Middle frontal gyrus (tissue), 1 donor: ENCODE results near the gene ZNF660.
"Not testable (repeated sequence)": the region's sequence is repeated elsewhere in the genome, so short reads cannot be mapped to it uniquely, and the experiment has no call there.

Experiments used
- DNase-seq: peaks from one replicate; pipeline ENCODE4 v3.0.0-alpha.2; 2015; ENCODE audit warnings: low spot score; ENCODE audit errors: extremely low spot score

Gene ZNF660

GRCh38 chr3:44584646-44585501 lies at the start of gene ZNF660:
Gene ZNF660, plus strand, starts transcription at chr3:44584964. Its CDS starts 9,230 bp downstream, at chr3:44594194.
- peak; percentile 24 for DNase-seq

- DNase-seq, result no peak
Measured at GRCh38 chr3:44535364-44535763, 49.4 kb upstream of the ZNF660 start.

DNA sequence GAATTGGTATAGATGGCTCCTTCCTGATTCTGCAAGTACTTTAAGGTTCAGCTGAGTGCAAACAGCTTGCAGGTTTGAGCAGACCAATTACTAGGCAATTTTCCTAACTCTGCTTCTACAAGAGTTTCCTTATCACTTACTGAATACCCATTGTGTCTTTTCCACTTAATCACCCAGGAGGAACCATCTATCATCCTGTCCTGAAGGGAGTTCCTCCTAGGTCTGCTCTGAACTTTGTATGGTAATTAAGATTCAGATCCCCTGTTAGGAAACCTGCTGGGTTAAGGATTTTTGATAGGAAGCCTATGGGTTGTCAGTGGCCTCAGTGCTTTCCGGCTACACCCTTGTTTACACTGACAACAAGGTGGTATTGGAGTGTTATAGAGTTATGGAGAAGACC lies 40.0 kb upstream of the ZNF660 start:
- DNase-seq, result not testable (repeated sequence)

- DNase-seq, result peak; percentile 53
Measured at GRCh38 chr3:44554626-44555592, 29.9 kb upstream of the ZNF660 start, which contains the start of gene ZKSCAN7. Gene ZKSCAN7, plus strand, starts transcription at chr3:44555193. Its CDS starts 1,855 bp downstream, at chr3:44557048.

DNA sequence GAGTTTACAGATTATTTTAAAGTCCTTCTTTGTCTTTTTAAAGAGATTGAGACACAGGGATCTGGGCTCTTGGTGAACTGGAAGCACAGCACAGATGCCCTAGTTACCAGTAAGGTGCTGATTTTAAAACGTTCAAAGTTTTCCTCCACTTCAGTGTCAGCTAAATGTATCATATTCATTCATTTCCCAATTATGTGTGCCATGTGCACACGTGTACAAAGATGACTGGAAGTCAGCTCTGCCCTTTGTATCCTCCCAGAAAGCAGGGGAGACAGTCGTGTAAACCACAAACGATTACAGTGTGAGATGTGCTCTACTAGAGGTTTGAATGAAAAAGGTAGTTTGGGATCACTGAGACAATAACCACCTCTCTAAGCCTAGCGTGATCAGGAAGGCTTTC lies 29.0 kb upstream of the ZNF660 start:
- no peak for DNase-seq

GRCh38 chr3:44557074-44557473 lies 27.7 kb upstream of the ZNF660 start:
- DNase-seq, result no peak

DNA sequence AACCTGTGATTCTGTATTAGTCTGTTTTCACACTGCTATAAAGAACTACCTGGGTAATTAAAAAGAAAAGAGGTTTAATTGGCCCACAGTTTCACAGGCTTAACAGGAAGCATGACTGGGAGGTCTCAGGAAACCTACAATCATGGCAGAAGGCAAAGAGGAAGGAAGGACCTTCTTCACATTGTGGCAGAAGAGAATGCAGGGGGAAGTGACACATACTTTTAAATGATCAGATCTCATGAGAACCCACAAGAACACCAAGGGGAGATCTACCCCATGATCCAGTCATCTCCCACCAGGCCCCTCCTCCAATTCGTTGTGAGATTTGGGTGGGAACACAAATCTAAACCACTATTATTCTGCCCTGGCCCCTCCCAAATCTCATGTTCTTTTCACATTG lies 23.7 kb upstream of the ZNF660 start:
- no peak for DNase-seq

DNA sequence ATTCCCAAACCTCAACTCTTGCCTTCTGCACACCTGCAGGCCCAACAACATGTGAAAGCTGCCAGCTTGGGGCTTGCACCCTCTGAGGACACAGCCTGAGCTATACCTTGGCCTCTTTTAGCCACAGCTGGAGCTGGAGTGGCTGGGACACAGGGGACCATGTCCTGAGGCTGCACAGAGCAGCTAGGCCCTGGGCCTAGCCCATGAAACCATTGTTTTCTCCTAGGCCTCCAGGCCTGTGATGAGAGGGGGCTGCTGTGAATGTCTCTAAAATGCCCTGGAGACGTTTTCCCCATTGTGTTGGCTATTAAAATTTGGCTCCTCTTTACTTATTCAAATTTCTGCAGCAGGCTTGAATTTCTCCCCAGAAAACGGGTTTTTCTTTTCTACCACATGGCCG lies 22.6 kb upstream of the ZNF660 start:
- no peak for DNase-seq

DNA sequence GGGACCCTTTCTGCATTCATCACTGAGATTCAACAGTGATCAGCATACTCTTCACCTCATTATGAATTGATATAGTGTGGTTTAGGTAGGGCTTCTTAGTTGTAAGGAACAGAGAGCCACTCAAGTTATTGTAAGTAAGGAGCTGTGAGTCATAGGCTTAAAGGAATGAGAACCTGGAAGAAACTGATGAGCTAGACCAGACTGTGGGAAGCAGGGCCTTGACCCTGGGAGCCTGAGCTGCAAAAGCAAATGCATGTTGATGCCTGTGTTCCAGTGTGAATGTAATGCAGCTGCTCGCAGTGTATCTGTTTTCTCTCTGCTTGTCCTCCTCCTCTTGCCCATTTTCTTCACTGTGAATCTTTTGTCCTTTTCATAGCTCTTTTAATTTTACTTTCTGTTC lies 16.2 kb upstream of the ZNF660 start:
- no peak for DNase-seq

GRCh38 chr3:44571024-44571423 lies 13.7 kb upstream of the ZNF660 start:
- no peak for DNase-seq

DNA sequence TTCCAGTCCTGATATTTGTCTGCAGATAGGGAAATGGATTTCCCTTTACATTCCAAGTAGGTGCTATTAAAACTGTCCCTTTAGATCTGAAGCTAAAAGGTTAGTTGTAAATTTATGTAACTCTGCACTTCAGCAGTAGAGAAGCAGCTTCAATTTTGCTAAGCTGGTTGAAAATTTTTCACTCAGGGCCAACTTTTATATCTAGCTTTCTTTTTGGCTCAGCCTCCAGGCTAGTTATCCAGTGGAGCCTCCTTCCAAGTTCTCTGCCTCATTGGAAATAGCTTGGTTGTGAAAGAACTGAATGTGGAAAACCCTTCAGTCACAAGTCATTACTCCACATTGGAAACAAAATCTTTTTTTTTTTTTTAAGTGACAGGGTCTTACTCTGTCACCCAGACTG lies 8.2 kb upstream of the ZNF660 start:
- no peak for DNase-seq

DNA sequence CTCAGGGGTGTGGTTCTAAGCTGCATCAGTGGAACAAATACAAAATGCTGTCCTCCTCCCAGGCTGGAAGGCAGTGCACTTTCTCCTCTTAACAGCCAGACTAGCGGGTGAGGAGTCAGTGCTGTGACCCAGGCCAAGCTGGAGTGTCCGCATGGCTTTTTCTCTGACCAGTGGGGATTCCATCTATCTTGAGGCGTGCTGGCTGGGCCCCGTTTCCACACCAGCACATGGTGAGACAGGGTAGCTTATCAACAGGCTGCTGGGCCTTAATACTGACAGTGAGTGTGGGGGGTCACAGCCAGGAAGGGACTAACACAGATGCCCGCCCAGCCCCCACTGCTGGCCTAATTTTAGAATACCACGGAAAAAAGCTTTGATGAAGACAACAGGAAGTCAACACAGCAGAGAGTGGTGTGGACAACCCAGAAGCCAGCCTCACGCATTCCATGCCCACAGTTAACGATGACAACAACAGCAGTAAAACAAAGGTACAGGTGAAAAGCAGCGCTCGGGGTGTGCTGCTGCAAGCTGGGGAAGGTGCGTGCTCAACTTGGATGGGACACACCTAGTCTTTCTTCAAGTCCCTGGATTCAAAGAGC lies 7.3 kb upstream of the ZNF660 start:
- not testable (repeated sequence) for DNase-seq

GRCh38 chr3:44578316-44578715 lies 6.4 kb upstream of the ZNF660 start:
- DNase-seq, result not testable (repeated sequence)

GRCh38 chr3:44578924-44579515 lies 5.7 kb upstream of the ZNF660 start:
- DNase-seq, result not testable (repeated sequence)

DNA sequence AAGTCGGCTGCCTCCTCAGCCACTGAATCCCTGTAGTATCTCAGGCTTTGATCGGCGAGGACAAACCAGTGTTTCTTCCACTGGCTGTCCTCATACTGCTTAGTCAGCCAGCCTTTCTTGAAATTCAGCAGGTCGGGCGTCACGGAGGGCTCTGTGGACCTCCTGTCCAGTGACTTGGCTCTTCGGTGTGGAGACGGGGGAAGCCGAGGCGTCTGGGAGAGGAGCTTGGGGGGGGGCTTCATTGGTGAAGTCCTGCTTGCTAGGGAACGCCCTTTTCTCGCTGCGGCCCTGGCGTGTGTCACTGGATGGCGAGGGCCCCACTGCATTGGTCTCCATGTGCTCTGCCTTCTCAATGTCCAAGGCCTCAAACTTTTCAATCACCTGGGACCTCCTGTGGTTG lies 5.0 kb upstream of the ZNF660 start:
- not testable (repeated sequence) for DNase-seq

GRCh38 chr3:44580971-44581370 lies 3.8 kb upstream of the ZNF660 start:
- DNase-seq, result not testable (repeated sequence)

GRCh38 chr3:44596621-44597020 lies 11.9 kb downstream of the ZNF660 start:
- no peak for DNase-seq

DNA sequence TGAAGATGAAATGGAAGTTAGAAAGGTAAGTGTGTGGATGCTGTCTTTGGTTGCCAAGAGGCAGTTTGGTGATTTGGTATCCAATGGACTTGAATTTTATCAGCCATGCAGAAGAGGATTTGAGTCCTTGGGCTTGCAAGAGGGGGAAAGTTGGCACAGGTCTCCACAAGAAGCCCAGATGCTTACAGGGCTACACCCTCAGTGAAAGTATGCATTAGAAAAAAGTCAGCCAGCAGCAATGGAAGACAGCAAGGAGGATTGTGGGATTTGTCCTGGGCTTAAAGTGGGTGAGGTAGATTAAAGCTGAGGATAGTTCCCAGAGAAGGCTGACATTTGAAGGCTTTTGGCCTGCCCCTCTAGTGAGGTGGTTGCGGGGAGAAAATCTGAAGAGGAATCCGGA lies 17.0 kb downstream of the ZNF660 start:
- DNase-seq, result no peak

DNA sequence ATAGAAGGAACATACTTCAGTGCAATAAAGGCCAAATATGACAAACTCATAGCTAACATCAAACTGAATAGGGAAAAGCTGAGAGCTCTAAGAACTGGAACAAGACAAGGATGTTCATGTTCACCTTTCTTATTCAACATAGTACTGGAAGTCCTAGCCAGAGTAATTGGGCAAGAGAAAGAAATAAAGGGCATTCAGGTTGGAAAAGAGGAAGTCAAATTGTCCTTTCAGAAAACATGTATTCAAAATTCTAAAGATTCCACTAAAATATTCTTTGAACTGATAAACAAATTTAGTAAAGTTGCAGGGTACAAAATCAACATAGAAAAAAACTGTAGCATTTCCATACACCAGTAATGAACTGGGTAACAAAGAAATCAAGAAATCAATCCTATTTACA lies 27.9 kb downstream of the ZNF660 start:
- DNase-seq, result no peak

DNA sequence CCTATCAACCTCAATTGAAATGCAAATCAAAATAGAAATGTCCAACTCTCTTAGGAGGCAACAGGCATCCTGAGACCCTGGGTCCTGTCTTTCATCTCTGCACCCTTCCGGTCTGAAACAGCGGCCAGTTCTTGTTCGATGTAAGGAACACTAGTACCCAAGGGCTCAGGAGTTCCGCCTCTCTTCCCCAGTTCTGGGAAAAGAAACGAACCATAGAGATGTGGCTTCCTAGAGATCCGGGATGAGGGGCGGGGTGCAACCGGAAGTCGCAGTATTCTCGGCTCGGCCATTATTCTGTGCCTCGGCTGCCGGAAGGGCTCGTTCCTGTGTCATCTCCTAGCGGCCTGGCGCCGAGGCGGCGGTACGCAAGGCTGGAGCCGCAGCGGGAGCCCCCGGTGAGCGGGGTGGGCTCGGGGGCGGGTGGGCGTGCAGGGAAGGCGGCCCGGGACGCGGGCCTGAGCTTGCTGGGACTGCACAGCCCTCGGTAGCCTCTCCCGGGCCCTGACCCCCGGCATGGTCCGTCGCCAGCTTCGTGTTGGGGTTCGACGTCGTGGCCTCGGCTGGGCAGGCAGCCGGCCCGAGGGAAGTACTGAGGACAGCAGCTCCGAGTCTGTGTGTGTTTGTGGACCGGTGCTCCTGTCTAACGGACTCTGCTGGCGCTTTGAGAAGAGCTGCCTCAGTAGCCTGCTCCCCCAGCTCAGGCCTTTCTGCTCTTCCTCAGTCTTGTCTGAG lies 40.2 kb downstream of the ZNF660 start, which contains the start of gene ZNF197:
ZNF197 (plus strand) TSS at position 288 of the 732 bp plus-strand sequence. CDS start 4,119 bp downstream, outside the sequence.
- DNase-seq, result peak; percentile 91
